Measurements from ENCODE around the gene CELSR3. TPM values are rescaled to one million over a fixed set of nuclear protein-coding genes. Genes with fewer than 3 reads are reported as not detected.

The CELSR3 gene
- total RNA-seq, 1 donor, result 1.4 TPM

DNA sequence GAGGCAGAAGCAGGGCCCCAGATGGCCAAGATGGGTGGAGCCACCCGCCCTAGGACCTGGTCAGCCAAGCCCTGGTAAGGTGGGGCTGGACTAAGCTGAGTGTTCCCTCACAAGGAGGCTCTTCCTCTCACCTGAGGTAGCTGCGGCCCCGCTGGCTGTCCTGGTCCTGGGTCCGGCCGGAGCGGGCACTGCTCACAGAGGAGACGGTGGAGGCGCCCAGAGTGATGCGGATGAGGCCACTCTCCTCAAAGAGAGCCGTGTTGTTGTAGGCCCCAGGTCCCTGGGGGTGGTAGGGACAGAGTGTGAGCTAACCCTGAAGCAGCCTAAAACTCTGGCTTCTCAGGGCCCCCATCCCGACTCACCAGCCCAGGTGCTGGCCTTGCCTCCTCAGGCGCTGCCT lies 20.1 kb downstream of the CELSR3 start:
- Histone ChIP-seq H3K36me3 (ENCODE audit: insufficient read depth, low read length) (no peaks in the 10 kb centered on the region), H3K27me3 (ENCODE audit: insufficient read depth, low read length) (no peaks in the 10 kb centered on the region)
- TF ChIP-seq, protein P1, sequence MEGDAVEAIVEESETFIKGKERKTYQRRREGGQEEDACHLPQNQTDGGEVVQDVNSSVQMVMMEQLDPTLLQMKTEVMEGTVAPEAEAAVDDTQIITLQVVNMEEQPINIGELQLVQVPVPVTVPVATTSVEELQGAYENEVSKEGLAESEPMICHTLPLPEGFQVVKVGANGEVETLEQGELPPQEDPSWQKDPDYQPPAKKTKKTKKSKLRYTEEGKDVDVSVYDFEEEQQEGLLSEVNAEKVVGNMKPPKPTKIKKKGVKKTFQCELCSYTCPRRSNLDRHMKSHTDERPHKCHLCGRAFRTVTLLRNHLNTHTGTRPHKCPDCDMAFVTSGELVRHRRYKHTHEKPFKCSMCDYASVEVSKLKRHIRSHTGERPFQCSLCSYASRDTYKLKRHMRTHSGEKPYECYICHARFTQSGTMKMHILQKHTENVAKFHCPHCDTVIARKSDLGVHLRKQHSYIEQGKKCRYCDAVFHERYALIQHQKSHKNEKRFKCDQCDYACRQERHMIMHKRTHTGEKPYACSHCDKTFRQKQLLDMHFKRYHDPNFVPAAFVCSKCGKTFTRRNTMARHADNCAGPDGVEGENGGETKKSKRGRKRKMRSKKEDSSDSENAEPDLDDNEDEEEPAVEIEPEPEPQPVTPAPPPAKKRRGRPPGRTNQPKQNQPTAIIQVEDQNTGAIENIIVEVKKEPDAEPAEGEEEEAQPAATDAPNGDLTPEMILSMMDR (IDR thresholded peaks at IDR 0.05; ENCODE audit: extremely low read depth, low read depth, low read length), result no peak

DNA sequence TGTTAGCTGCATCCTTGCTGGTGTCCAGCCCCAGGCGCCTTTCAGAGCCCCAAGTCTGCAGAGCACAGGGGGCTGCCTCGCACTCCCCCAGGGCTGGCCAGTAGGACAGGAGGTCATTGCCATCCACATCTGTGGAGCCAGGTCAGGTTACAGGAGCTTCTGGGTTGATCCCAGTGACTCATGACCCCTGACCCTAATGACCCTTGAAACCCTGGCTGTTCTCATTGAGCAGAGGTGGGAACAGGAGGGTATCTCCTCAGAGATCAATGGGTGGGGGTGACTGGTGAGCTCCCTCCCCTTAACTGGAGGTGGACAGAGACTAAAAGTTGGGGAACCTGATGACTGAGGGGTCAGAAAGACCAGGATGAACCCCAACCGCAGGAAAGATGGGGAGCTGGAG lies 21.3 kb downstream of the CELSR3 start:
- H3K79me2 ChIP-seq (ENCODE audit: insufficient read depth, low read length), result no peaks in the 10 kb centered on the region
- H3K4me3 ChIP-seq (ENCODE audit: insufficient read depth, low read length), result no peak overlapping the region
- no peaks in the 10 kb centered on the region for H3K27me3 ChIP-seq (ENCODE audit: insufficient read depth, low read length)
- no peaks in the 10 kb centered on the region for H4K20me1 ChIP-seq (ENCODE audit: insufficient read depth, low read length)
- no peak overlapping the region for H3K27ac ChIP-seq (ENCODE audit: low read depth, low read length)
- no peaks in the 10 kb centered on the region for H3K4me1 ChIP-seq (ENCODE audit: insufficient read depth, low read length)
- no peaks in the 10 kb centered on the region for H3K9me3 ChIP-seq (ENCODE audit: low read depth, low read length)
- no peak overlapping the region for H2AFZ ChIP-seq (ENCODE audit: low read length)
- DNase-seq (ENCODE audit: insufficient read length, low spot score, missing footprints), result no peak
- H3K36me3 ChIP-seq (ENCODE audit: insufficient read depth, low read length), result no peaks in the 10 kb centered on the region
- TF ChIP-seq, protein P1 (IDR thresholded peaks at IDR 0.05; ENCODE audit: extremely low read depth, low read depth, low read length), result no peak
- no peak overlapping the region for H3K4me2 ChIP-seq (ENCODE audit: insufficient read depth, low read length)

More for the DNA sequence above, 20.1 kb downstream of the CELSR3 start:
- H3K4me1 ChIP-seq (ENCODE audit: insufficient read depth, low read length), result no peaks in the 10 kb centered on the region
- no peak overlapping the region for H2AFZ ChIP-seq (ENCODE audit: low read length)
- H3K4me3 ChIP-seq (ENCODE audit: insufficient read depth, low read length), result no peak overlapping the region
- H3K27ac ChIP-seq (ENCODE audit: low read depth, low read length), result no peak overlapping the region
- H3K79me2 ChIP-seq (ENCODE audit: insufficient read depth, low read length), result no peaks in the 10 kb centered on the region
- DNase-seq (ENCODE audit: insufficient read length, low spot score, missing footprints), result no peak
- H3K9me3 ChIP-seq (ENCODE audit: low read depth, low read length), result no peaks in the 10 kb centered on the region
- H3K4me2 ChIP-seq (ENCODE audit: insufficient read depth, low read length), result no peak overlapping the region
- H4K20me1 ChIP-seq (ENCODE audit: insufficient read depth, low read length), result no peaks in the 10 kb centered on the region

DNA sequence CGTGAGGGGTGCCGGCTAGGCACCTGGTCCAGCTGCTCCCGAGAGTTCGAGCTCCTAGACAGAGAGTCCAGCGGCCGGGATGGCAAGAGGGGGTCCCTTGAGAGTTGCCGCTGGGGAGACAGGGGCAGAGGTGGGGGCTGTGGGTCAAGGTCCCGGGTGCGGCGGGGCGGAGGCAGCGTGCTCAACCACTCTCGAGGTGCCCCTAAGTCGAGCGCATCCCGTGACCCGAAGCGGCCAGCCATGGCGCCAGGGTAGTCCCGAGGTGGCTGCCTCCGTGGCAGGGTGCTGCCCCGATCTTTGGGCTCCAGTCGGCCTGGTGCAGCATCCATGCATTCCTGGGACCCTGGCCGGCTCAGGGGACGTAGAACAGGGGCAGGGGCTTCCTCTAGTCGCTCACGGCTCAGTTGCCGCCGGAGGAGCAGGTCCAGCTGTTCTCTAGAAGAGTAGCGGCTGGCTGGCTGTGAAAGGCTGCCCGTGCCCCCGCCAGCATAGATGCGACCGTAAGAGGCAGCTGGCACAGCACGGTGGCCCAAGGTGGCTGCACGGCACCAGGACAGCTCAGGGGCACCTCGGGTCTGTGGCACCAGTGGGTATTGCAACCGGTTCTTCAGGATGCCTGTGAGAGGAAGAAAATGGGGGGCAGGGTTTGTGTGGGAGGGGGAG lies 22.6 kb downstream of the CELSR3 start:
- Histone ChIP-seq H3K36me3 (ENCODE audit: insufficient read depth, low read length) (no peaks in the 10 kb centered on the region), H2AFZ (ENCODE audit: low read length) (no peak overlapping the region), H3K4me2 (ENCODE audit: insufficient read depth, low read length) (no peak overlapping the region), H3K79me2 (ENCODE audit: insufficient read depth, low read length) (peaks cover under 1% of the 10 kb centered on the region), H3K27me3 (ENCODE audit: insufficient read depth, low read length) (no peaks in the 10 kb centered on the region), H3K4me3 (ENCODE audit: insufficient read depth, low read length) (no peak overlapping the region), H3K9me3 (ENCODE audit: low read depth, low read length) (no peaks in the 10 kb centered on the region), H4K20me1 (ENCODE audit: insufficient read depth, low read length) (no peaks in the 10 kb centered on the region), H3K27ac (ENCODE audit: low read depth, low read length) (no peak overlapping the region), H3K4me1 (ENCODE audit: insufficient read depth, low read length) (peaks cover 8% of the 10 kb centered on the region)
- DNase-seq (ENCODE audit: insufficient read length, low spot score, missing footprints), result no peak
- TF ChIP-seq, protein P1 (IDR thresholded peaks at IDR 0.05; ENCODE audit: extremely low read depth, low read depth, low read length), result no peak

DNA sequence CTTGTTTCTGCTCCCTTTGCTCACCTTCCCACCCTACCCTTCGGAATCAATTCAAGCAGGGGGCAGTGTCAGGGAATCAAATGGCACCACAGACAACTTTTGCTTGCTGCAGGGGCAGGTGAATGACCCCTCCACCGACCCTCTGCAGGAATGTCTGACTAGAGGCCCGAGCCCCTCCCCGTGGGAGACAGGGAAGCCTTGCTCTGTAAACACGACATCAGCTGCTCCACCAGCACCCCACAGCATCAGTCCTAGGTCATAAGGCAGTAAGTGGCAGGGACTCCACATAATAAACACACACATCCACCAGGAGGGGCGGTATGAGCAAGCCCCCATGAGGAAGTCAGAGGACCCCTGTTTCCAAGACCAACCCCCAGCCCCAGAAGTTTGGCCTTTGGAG lies 25.4 kb downstream of the CELSR3 start:
- no peak overlapping the region for H2AFZ ChIP-seq (ENCODE audit: low read length)
- H3K36me3 ChIP-seq (ENCODE audit: insufficient read depth, low read length), result peaks cover 4% of the 10 kb centered on the region
- no peak overlapping the region for H3K4me3 ChIP-seq (ENCODE audit: insufficient read depth, low read length)
- peaks cover 19% of the 10 kb centered on the region for H4K20me1 ChIP-seq (ENCODE audit: insufficient read depth, low read length)
- peaks cover 21% of the 10 kb centered on the region for H3K79me2 ChIP-seq (ENCODE audit: insufficient read depth, low read length)
- peaks cover 16% of the 10 kb centered on the region for H3K4me1 ChIP-seq (ENCODE audit: insufficient read depth, low read length)
- no peaks in the 10 kb centered on the region for H3K9me3 ChIP-seq (ENCODE audit: low read depth, low read length)
- no peaks in the 10 kb centered on the region for H3K27me3 ChIP-seq (ENCODE audit: insufficient read depth, low read length)
- no peak for DNase-seq (ENCODE audit: insufficient read length, low spot score, missing footprints)
- H3K27ac ChIP-seq (ENCODE audit: low read depth, low read length), result no peak overlapping the region
- no peak overlapping the region for H3K4me2 ChIP-seq (ENCODE audit: insufficient read depth, low read length)
- TF ChIP-seq, protein P1 (IDR thresholded peaks at IDR 0.05; ENCODE audit: extremely low read depth, low read depth, low read length), result no peak
